HG03439 (cell line): Measurements from ENCODE around the gene CACNA2D3.

ENCODE experiments used
- ATAC-seq: cut with Tn5 transposase; IDR thresholded peaks from one replicate; pipeline ENCODE4 v1.9.1; 2021; ENCODE audit warnings: mild to moderate bottlenecking, moderate library complexity; ENCODE audit not compliant: unreplicated experiment

Gene CACNA2D3

DNA sequence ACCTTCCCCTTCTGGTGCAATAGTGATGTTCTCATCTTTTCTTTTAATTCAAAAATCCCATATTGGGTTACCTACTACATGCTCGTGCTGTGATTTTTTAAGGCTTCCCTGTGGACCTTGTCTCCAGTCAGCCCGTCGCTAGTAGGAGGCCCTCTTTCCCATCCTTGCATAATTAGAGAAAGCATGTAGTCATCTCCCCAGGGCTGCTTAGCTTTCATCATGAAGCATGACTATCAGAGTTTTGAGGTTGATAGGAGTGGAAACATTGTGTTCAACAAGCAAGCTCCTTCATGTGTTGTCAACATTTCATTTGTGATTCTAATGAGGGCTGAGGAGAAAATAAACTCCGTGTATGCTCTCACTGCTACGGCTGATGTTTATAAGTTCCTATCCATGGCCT is 814.2 kb downstream of the CACNA2D3 start:
- ATAC-seq, result no peak

DNA sequence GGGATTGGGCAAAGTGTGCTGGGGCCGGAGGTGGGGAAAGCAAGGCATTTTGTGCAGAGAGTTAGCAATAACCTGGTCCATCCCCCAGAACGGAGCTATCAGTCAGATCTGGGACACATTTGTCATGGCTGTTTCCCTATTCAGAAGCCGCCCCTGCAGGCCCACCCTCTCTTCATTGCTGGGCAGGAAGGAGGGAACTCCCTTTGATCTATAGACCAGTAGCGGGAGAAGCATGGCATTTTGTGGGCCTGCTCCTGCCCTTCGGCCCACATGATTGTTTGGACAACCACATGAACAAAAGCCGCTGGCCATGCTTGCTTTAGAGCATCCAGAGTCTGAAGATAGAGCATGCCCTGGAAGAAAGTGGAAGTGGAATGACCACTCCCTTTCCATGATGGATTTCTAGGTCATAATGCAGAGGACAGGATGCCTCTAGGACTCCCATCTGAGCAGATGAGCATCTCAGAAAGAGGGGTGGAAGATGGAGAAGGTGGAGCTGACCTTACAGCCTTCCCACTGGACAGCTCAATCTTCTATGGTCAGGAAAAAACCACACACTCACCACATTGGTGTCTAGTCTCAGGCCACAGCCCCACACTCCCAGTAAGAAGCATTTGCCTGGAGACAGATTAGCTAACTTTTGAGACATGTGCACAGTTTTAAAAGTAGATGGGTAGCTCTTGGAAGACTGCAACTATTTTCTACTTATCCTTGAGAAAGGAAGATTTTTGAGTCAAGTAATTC is 817.4 kb downstream of the CACNA2D3 start:
- ATAC-seq, result no peak

- ATAC-seq, result no peak
Observed at GRCh38 chr3:54940971-54941370, 818.6 kb downstream of the CACNA2D3 start.

DNA sequence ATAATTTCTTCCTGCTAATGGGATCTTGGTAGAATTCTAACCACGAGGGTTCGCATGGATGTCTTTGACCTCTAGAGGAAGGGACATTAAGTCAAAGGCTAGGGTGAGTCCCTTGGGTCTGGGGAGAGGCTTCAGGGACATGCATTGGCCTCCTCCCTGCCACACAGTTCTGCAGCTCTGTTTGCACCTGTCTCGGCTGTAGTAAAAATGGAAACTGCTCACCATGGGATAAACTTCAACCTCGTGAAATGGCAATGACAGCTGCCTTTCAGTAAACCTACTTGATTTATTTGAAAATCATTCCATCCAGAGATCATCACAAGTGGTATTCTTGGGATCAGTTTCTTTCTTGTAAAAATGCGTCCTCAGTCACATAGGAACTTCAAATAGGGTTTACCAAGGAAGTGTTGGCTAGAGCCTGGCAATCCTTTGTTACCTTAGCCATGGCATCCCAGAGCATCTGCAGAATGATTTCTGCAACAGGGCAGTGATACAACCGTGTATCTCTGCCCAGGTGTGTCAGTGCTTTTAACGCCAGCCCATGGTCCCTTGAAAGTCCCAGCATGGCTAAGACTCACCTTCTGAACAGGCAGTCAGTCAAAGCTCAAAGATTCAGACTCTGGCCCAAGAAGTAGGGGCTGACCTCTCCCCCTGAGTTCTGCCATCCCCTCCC is 819.5 kb downstream of the CACNA2D3 start:
- ATAC-seq, result no peak

GRCh38 chr3:54949491-54950044 is 827.2 kb downstream of the CACNA2D3 start:
- ATAC-seq, result no peak

- no peak for ATAC-seq
Observed at GRCh38 chr3:54950391-54951003, 828.1 kb downstream of the CACNA2D3 start.

- no peak for ATAC-seq
Observed at GRCh38 chr3:54951405-54951804, 829.1 kb downstream of the CACNA2D3 start.

DNA sequence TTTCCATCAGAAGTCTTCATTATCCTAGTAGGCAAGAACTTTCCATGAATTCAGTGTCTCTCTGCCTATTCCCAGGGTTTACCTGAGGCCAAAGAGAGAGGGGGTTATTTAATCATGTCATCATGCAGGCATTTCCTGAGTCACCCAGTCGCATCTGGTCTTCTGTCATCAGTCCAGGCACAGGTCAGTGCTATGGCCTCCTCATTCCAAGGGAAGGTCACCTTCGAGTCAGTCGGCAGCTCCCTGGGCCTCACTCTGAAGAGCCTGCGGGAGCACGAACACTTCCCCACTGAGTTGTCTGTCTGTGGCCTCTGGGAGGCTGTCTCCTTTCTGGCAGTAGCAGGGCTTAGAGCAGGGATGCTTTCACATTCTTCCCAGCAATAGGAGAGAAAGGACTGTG is 831.7 kb downstream of the CACNA2D3 start:
- ATAC-seq, result no peak

GRCh38 chr3:54954521-54954920 is 832.2 kb downstream of the CACNA2D3 start:
- no peak for ATAC-seq

GRCh38 chr3:54955496-54955895 is 833.1 kb downstream of the CACNA2D3 start:
- no peak for ATAC-seq

DNA sequence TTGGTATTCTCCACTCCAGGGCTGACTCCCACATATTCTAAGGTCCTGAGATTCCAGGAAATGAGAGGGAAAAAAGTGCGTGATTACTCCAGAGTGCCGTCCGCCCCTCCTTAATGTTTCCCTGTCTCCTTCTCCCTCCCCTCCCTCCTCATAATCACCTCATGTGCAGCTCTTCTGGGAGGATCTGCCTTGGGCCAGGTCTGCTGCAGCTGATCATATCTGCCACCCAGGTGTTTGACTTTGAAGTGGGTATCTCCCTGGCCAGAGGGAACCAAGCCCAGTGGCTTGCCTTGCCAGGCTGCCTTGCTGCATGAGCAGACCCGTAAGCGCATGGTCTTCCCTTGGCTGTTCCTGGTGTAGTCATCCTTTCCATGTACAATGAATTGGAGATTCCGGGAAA is 833.6 kb downstream of the CACNA2D3 start:
- no peak for ATAC-seq

DNA sequence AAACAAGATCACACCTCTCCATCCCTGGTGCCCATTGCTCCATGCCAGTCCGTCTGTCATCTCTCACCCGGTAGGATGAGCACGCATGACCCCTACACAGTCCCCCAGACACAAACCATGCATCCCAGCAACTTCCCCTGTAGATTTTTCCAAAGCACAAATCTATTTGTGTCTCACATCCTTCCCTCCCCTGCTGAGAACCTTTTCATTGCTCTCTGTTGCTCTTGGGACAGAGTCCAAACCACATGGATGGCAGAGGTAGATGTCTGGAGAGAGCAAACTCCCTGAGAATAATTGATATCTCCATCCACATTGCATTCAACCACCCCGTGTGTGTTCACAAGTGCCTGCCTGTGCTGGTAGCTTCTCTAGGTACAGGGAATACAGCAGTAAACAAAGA is 835.4 kb downstream of the CACNA2D3 start:
- ATAC-seq, result no peak

- ATAC-seq, result no peak
Observed at GRCh38 chr3:54960082-54960481, 837.7 kb downstream of the CACNA2D3 start.

DNA sequence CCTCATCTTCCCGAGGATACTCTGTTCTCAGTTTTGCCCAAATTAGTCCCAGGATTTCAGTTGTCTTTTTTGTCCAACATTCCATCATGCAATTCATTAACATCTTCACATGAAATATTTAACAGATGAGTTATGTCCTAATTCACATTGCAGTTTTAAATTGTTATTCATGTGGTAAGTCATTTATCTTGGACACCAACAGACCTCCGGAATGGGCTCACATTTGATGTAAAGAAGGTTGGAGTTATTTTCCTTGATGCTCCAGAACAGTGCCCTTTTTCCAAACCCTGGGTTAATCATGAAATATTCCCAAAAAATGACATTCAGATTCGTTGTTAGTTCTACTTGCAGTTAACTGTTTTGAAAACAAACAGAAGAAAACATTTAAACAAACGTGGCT is 838.3 kb downstream of the CACNA2D3 start:
- ATAC-seq, result no peak

DNA sequence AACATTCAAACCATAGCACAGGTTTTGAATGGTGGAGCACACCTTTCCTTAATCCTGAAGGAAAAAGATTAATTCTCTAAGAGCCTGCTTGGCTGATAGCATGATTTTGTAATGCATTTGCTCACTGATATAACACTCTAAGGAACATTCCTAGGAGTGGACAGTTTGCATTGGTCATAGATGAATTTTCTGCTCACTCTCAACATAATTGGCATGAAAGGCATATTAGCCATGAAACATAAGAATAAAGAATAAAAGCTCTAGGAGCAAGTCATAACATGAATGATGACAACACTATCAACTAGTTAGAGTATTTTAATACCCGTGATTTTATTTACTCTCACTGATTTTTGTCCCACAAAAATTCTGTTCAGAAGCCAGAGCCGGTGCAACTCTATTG is 839.8 kb downstream of the CACNA2D3 start:
- no peak for ATAC-seq

DNA sequence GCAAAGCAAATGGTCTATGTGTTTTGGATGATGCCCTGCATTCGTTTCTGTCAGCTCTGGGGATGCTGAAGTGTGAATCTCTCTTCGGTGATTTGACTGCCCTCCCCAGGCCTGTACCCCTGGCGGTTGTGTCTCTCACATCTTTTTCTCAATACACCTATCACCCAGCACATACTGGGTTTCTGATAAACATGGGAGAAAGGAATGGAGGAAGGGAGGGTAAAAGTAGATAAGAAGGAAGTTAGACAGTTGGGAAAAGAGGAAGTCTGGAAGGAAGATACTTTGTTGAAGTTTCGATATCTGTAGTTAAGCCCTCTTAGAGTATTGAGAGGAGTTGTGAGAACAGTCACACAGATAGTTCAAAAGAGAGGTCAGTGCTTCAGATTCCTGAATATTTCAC is 841.3 kb downstream of the CACNA2D3 start:
- ATAC-seq, result no peak

GRCh38 chr3:54964081-54964480 is 841.7 kb downstream of the CACNA2D3 start:
- no peak for ATAC-seq

- no peak for ATAC-seq
Observed at GRCh38 chr3:54965746-54966145, 843.4 kb downstream of the CACNA2D3 start.

GRCh38 chr3:54966979-54967378 is 844.6 kb downstream of the CACNA2D3 start:
- no peak for ATAC-seq

DNA sequence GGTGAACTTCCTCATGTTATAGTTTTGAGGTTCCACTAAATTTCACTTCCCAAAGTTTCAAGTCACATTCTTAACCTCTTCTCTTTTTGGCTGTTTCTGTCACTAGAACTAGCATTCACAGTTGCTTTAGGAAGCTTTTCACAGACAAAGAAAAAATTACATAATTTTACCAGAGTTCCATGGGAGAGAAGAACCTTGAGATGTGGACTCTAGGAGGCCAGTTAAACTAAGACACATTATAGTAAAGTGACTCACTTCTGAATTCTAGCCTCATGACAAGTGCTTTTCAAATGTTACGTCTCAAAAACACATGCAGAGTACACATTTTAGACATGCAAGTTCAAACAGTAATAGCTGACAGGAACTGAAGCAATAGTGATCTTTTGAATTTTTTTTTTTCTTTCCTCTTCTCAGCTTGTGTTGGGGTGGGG is 845.4 kb downstream of the CACNA2D3 start:
- no peak for ATAC-seq

GRCh38 chr3:54968546-54969172 is 846.3 kb downstream of the CACNA2D3 start:
- no peak for ATAC-seq
